HEK293 (cell line): ENCODE data around the gene PROSER3.

Source experiments
- CTCF ChIA-PET: fragments of 350-600 bp; formaldehyde crosslinking; extraction: SDS; loops from one replicate; lab custom pipeline; 2021; ENCODE audit warnings: antibody characterized with exemption; lab: Yijun Ruan, JAX
- POLR2A ChIA-PET: fragments of 300-600 bp; formaldehyde crosslinking; extraction: SDS; loops from one replicate; lab custom pipeline; 2020; ENCODE audit warnings: antibody characterized with exemption, inconsistent platforms; lab: Yijun Ruan, JAX
- H3K27ac ChIP-seq: fragments of 200-500 bp; sonication (Bioruptor generic); 2 replicates; pipeline ENCODE4 v1.5.1; 2014; ENCODE audit warnings: low read depth, low read length, control low read depth, inconsistent platforms; ENCODE audit errors: extremely low read depth
- H3K36me3 ChIP-seq, 2 experiments: fragments of 200-500 bp in 1 of 2; sonication (Bioruptor generic) in 1 of 2; 1 replicate in 1 of 2; 2 replicates in 1 of 2; pipeline ENCODE4 v1.5.1; 2014 to 2017; ENCODE audit warnings: inconsistent platforms in 2 of 2, low read length in 2 of 2; ENCODE audit not compliant: control insufficient read depth in 2 of 2, insufficient read depth in 1 of 2
- H3K4me1 ChIP-seq: fragments of 200-500 bp; sonication (Bioruptor generic); 2 replicates; pipeline ENCODE4 v1.5.1; 2014; ENCODE audit warnings: mild to moderate bottlenecking, low read length, inconsistent platforms; ENCODE audit not compliant: control insufficient read depth, insufficient read depth
- H3K4me3 ChIP-seq: 2 replicates; pipeline ENCODE4 v1.5.1; 2011; ENCODE audit warnings: low read depth, mild to moderate bottlenecking, control low read depth, low read length, moderate library complexity
- H3K9me3 ChIP-seq: fragments of 200-500 bp; sonication (Bioruptor generic); 2 replicates; pipeline ENCODE4 v1.5.1; 2014; ENCODE audit warnings: low read depth, low read length, inconsistent platforms; ENCODE audit not compliant: control insufficient read depth, insufficient read depth
- BCL11B ChIP-seq: fragments of 450-650 bp; formaldehyde crosslinking; IDR thresholded peaks from 2 replicates; pipeline ENCODE4 v1.5.1; 2016; ENCODE audit warnings: low read depth, missing biosample characterization, missing genetic modification characterization
- GFI1B ChIP-seq: fragments of 450-650 bp; formaldehyde crosslinking; IDR thresholded peaks from 2 replicates; pipeline ENCODE4 v1.5.1; 2016; ENCODE audit warnings: missing biosample characterization, missing genetic modification characterization
- HIC1 ChIP-seq: fragments of 450-650 bp; formaldehyde crosslinking; IDR thresholded peaks from 2 replicates; pipeline ENCODE4 v1.5.1; 2016; ENCODE audit warnings: missing biosample characterization, missing genetic modification characterization
- HOXC10 ChIP-seq: sonication (generic); formaldehyde crosslinking; IDR thresholded peaks from 2 replicates; pipeline ENCODE4 v1.8.1; 2023; ENCODE audit warnings: mild to moderate bottlenecking, missing genetic modification reagents
- OVOL3 ChIP-seq: fragments of 450-650 bp; formaldehyde crosslinking; IDR thresholded peaks from 2 replicates; pipeline ENCODE4 v1.5.1; 2016; ENCODE audit warnings: missing biosample characterization, missing genetic modification characterization
- PRDM4 ChIP-seq: fragments of 450-650 bp; formaldehyde crosslinking; IDR thresholded peaks from 2 replicates; pipeline ENCODE4 v1.5.1; 2017; ENCODE audit warnings: missing biosample characterization, missing genetic modification characterization
- TSHZ1 ChIP-seq: fragments of 450-650 bp; formaldehyde crosslinking; IDR thresholded peaks from 2 replicates; pipeline ENCODE4 v1.5.1; 2016; ENCODE audit warnings: missing biosample characterization, missing genetic modification characterization, borderline replicate concordance
- ZBTB48 ChIP-seq: fragments of 450-650 bp; formaldehyde crosslinking; IDR thresholded peaks from 2 replicates; pipeline ENCODE4 v1.5.1; 2016; ENCODE audit warnings: missing biosample characterization, missing genetic modification characterization
- ZNF10 ChIP-seq: fragments of 450-650 bp; formaldehyde crosslinking; IDR thresholded peaks from 2 replicates; pipeline ENCODE4 v1.5.1; 2017; ENCODE audit warnings: missing biosample characterization, missing genetic modification characterization
- ZNF155 ChIP-seq: fragments of 450-650 bp; formaldehyde crosslinking; IDR thresholded peaks from 2 replicates; pipeline ENCODE4 v1.5.1; 2016; ENCODE audit warnings: missing biosample characterization, missing genetic modification characterization
- ZNF239 ChIP-seq: fragments of 450-650 bp; formaldehyde crosslinking; IDR thresholded peaks from 2 replicates; pipeline ENCODE4 v1.5.1; 2016; ENCODE audit warnings: missing biosample characterization, missing genetic modification characterization
- ZNF266 ChIP-seq: fragments of 450-650 bp; formaldehyde crosslinking; IDR thresholded peaks from 2 replicates; pipeline ENCODE4 v1.5.1; 2016; ENCODE audit warnings: missing biosample characterization, missing genetic modification characterization, low read depth
- ZNF274 ChIP-seq, 2 experiments: fragments of 200-500 bp in 1 of 2; fragments of 450-650 bp in 1 of 2; sonication (Bioruptor generic) in 1 of 2; formaldehyde crosslinking in 1 of 2; IDR thresholded peaks; 2 replicates each; pipeline versions ENCODE4 v1.5.1 to v1.6.1; 2014 to 2016; ENCODE audit warnings: borderline replicate concordance in 1 of 2, inconsistent platforms in 1 of 2, low read length in 1 of 2, missing biosample characterization in 1 of 2, missing genetic modification characterization in 1 of 2
- ZNF394 ChIP-seq: fragments of 450-650 bp; formaldehyde crosslinking; IDR thresholded peaks from 2 replicates; pipeline ENCODE4 v1.5.1; 2016; ENCODE audit warnings: missing biosample characterization, missing genetic modification characterization, mild to moderate bottlenecking, moderate library complexity, borderline replicate concordance
- ZNF404 ChIP-seq: fragments of 450-650 bp; formaldehyde crosslinking; IDR thresholded peaks from 2 replicates; pipeline ENCODE4 v1.5.1; 2017; ENCODE audit warnings: missing biosample characterization, missing genetic modification characterization
- ZNF433 ChIP-seq: fragments of 450-650 bp; formaldehyde crosslinking; IDR thresholded peaks from 2 replicates; pipeline ENCODE4 v1.5.1; 2016; ENCODE audit warnings: missing biosample characterization, missing genetic modification characterization, low read depth
- ZNF514 ChIP-seq: fragments of 450-650 bp; formaldehyde crosslinking; IDR thresholded peaks from 2 replicates; pipeline ENCODE4 v1.5.1; 2016; ENCODE audit warnings: missing biosample characterization, missing genetic modification characterization
- ZNF529 ChIP-seq: fragments of 450-650 bp; formaldehyde crosslinking; IDR thresholded peaks from 2 replicates; pipeline ENCODE4 v1.5.1; 2017; ENCODE audit warnings: missing genetic modification characterization, missing biosample characterization; ENCODE audit not compliant: insufficient replicate concordance
- ZNF530 ChIP-seq: fragments of 450-650 bp; formaldehyde crosslinking; IDR thresholded peaks from 2 replicates; pipeline ENCODE4 v1.5.1; 2016; ENCODE audit warnings: low read depth, missing biosample characterization, missing genetic modification characterization
- ZNF629 ChIP-seq: fragments of 450-650 bp; formaldehyde crosslinking; IDR thresholded peaks from 2 replicates; pipeline ENCODE4 v1.5.1; 2017; ENCODE audit warnings: missing biosample characterization, missing genetic modification characterization
- TF ChIP-seq, protein P1 (sequence below): fragments of 450-650 bp; formaldehyde crosslinking; IDR thresholded peaks from 2 replicates; pipeline ENCODE4 v1.5.1; 2016; ENCODE audit warnings: missing biosample characterization, missing genetic modification characterization

Gene PROSER3

DNA sequence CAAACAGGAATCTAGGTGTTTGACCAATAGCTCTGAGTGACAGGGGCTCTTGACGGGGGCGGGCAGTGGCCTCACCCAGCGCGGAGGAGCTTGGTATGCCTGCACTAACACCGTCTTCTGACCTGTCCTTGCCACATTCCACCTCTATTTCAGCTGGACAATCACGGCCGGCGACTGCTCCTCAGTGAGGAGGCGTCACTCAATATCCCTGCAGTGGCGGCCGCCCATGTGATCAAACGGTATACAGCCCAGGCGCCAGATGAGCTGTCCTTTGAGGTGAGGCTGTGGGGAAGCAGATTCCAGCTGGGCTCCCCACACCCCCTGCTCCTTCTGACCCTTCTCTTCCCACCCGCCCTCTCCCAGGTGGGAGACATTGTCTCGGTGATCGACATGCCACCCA, 22.1 kb downstream of the PROSER3 start:
- Histone ChIP-seq H3K36me3 (peaks cover 39 to 41% of the 10 kb centered on the region in 2 experiments), H3K9me3 (no peaks in the 10 kb centered on the region), H3K4me1 (peaks cover 8% of the 10 kb centered on the region), H3K4me3 (no peak overlapping the region), H3K27ac (no peak overlapping the region)
- CTCF ChIA-PET, result no interaction called here
- POLR2A ChIA-PET, result interaction anchor here (1.0 to 1.5 kb wide), 4 partner anchors 9 to 40 kb away, joined by 3 to 4 read pairs (median 4); partner anchors contain the start of gene LIN37
- TF ChIP-seq ZNF529 (no peak), ZNF155 (tag by site-specific recombination) (no peak), ZNF404 (tag by site-specific recombination) (no peak), GFI1B (no peak), TSHZ1 (tag by site-specific recombination) (no peak), HIC1 (tag by site-specific recombination) (no peak), ZNF394 (tag by site-specific recombination) (no peak), ZNF530 (no peak), ZNF274 (IDR thresholded peaks at IDR 0.05; ENCODE audit: low read length) (no peak), ZNF274 (tag by site-specific recombination; IDR thresholded peaks at IDR 0.05; ENCODE audit: borderline replicate concordance) (no peak), ZBTB48 (no peak), ZNF239 (tag by site-specific recombination) (no peak), OVOL3 (no peak)
- TF ChIP-seq, protein P1, sequence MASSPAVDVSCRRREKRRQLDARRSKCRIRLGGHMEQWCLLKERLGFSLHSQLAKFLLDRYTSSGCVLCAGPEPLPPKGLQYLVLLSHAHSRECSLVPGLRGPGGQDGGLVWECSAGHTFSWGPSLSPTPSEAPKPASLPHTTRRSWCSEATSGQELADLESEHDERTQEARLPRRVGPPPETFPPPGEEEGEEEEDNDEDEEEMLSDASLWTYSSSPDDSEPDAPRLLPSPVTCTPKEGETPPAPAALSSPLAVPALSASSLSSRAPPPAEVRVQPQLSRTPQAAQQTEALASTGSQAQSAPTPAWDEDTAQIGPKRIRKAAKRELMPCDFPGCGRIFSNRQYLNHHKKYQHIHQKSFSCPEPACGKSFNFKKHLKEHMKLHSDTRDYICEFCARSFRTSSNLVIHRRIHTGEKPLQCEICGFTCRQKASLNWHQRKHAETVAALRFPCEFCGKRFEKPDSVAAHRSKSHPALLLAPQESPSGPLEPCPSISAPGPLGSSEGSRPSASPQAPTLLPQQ (tag by site-specific recombination), result no peak

GRCh38 chr19:35780717-35781116, 22.7 kb downstream of the PROSER3 start:
- no peak overlapping the region for H3K27ac ChIP-seq
- no peaks in the 10 kb centered on the region for H3K9me3 ChIP-seq
- ChIA-PET CTCF (no interaction called here), POLR2A (interaction anchor here (1.1 to 1.5 kb wide), 2 partner anchors 33 to 40 kb away, joined by 4 read pairs; partner anchors contain the start of gene LIN37)
- H3K36me3 ChIP-seq, result peaks cover 43 to 44% of the 10 kb centered on the region in 2 experiments
- no peak overlapping the region for H3K4me3 ChIP-seq
- TF ChIP-seq HOXC10 (CRISPR knock-in tag) (no peak), ZNF10 (tag by site-specific recombination) (no peak), ZNF514 (tag by site-specific recombination) (no peak), BCL11B (tag by site-specific recombination) (peak; percentile 68; the same call in 1 of the 2 replicates), ZNF266 (tag by site-specific recombination) (no peak), ZNF433 (tag by site-specific recombination) (no peak), TSHZ1 (tag by site-specific recombination) (no peak), PRDM4 (tag by site-specific recombination) (no peak), ZNF629 (tag by site-specific recombination) (no peak)
- peaks cover 7% of the 10 kb centered on the region for H3K4me1 ChIP-seq
